NB4 (cell line): ENCODE data around the gene ARSB.

Experiments
- MAX ChIP-seq: IDR thresholded peaks from 2 replicates; pipeline ENCODE4 v1.6.1; 2011; ENCODE audit warnings: low read depth, low read length
- TF ChIP-seq, protein P1 (sequence below): IDR thresholded peaks from one replicate; pipeline ENCODE4 v1.5.1; 2012; ENCODE audit warnings: low read depth, low read length

DNA sequence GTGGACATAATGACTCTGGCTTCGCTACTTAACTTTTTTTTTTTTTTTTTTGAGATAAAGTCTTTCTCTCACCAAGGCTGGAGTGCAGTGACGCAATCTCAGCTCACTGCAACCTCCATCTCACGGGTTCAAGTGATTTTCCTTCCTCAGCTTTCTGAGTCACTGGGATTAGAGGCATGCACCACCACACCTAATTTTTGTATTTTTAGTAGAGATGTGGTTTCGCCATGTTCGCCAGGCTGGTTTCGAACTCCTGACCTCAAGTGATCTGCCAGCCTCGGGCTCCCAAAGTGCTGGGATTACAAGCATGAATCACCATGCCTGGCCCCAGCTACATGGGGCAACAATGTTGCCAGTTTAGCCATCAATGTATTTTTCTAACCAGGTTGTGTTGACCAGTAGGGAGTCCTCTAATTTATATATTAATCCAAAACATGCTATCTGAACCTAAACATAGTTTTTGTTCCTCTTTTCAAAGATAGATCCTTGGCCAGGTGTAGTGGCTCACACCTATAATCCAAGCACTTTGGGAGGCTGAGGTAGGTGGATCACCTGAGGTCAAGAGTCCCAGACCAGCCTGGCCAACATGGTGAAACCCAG is 216.2 kb downstream of the ARSB start:
- TF ChIP-seq, protein P1, sequence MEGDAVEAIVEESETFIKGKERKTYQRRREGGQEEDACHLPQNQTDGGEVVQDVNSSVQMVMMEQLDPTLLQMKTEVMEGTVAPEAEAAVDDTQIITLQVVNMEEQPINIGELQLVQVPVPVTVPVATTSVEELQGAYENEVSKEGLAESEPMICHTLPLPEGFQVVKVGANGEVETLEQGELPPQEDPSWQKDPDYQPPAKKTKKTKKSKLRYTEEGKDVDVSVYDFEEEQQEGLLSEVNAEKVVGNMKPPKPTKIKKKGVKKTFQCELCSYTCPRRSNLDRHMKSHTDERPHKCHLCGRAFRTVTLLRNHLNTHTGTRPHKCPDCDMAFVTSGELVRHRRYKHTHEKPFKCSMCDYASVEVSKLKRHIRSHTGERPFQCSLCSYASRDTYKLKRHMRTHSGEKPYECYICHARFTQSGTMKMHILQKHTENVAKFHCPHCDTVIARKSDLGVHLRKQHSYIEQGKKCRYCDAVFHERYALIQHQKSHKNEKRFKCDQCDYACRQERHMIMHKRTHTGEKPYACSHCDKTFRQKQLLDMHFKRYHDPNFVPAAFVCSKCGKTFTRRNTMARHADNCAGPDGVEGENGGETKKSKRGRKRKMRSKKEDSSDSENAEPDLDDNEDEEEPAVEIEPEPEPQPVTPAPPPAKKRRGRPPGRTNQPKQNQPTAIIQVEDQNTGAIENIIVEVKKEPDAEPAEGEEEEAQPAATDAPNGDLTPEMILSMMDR: no peak
- TF ChIP-seq MAX: no peak
